K562 treated with DMSO at 1 percent for 4 hours (cell line): ENCODE measurements around the gene LCAT. TPM values are rescaled to one million over a fixed set of nuclear protein-coding genes. Genes with fewer than 3 reads are reported as not detected.

ENCODE experiments used
- total RNA-seq: library from RNA; unstranded; fragments of 300-600 nt; gene quantifications from 2 replicates; pipeline ENCODE4 v1.2.3, GENCODE V29; 2022; ENCODE audit not compliant: insufficient read depth

The LCAT gene, protein sequence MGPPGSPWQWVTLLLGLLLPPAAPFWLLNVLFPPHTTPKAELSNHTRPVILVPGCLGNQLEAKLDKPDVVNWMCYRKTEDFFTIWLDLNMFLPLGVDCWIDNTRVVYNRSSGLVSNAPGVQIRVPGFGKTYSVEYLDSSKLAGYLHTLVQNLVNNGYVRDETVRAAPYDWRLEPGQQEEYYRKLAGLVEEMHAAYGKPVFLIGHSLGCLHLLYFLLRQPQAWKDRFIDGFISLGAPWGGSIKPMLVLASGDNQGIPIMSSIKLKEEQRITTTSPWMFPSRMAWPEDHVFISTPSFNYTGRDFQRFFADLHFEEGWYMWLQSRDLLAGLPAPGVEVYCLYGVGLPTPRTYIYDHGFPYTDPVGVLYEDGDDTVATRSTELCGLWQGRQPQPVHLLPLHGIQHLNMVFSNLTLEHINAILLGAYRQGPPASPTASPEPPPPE
- total RNA-seq = 4.0 and 9.4 TPM in 2 replicates

DNA sequence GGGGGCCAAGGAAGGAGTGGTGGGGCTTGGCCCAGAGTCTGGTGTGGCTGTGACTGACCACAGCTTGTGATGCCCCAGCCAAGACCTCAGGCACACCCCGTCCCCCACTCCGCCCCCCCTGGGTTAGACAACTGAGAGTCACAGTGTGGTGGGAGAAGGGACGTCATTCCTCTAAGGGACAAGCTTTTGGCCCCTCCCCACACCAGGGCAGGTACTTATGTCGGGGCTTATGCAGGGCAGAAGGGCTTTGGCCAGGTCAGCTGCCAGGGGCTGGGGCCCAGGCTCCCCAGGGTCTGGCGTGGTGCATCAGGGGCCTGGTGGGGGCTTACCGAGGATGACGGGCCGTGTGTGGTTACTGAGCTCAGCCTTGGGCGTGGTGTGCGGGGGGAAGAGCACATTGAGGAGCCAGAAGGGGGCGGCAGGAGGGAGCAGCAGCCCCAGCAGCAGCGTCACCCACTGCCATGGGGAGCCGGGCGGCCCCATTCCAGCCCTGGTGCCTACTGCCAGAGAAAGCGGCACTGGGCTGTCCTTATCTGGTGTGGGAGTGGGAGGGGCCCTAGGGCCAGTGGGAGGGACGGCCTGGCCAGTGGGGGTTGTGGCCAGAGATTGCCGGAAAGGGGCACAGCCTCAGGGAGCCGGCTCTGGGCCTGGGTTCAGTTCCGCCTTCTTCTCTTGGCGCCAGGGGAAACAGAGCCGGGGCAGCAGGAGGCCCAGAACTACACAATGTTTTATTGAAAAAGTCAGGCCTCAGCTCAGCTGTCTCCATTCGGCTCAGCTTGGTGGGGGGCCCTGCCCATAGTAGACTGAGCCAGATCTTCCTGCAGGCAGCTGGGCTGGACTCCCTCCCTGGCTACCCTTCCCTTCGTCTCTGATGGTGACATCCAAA, at the start of gene LCAT:
Gene LCAT (minus strand): TSS at position 502 of the 886 bp plus-strand sequence. CDS start 19 bp downstream, at position 483.

DNA sequence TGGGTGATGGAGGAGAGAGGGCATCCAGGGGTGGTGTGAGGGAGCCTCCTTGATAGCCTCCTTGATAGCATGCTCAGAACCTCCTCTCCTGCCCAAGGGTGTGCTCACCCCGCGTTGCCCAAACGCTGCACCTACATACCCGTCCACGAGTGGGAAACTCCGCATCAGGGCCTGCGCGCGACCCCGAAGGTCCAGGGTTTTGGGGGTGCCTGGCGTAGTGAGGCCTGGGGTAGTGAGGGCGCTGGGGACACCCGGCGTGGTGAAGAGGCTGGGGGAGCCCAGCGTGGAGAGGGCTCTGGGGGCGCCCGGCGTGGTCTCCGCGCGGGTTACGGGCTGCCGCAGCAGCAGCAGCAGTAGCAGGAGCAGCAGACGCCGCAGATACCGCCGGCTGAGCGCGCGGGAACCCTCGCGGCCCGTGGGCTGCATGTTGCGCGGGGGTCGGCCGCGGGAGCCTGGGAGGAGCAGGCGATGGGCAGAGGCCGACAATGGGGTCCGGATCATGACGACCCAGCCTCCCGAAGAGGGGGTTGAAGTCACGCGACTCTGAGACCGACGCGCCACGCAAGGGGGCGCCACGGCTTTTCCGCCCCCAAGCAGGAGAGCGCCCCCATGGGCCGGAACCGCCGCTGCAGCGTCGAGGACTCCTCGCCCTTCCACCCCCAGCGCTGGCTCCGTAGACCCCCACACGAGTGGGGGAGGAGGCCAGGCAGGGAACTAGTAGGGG, 36.2 kb upstream of the LCAT start, which contains the start of gene DPEP3:
Gene DPEP3 (minus strand): TSS at position 545 of the 724 bp plus-strand sequence. CDS start 119 bp downstream, at position 426.

DNA sequence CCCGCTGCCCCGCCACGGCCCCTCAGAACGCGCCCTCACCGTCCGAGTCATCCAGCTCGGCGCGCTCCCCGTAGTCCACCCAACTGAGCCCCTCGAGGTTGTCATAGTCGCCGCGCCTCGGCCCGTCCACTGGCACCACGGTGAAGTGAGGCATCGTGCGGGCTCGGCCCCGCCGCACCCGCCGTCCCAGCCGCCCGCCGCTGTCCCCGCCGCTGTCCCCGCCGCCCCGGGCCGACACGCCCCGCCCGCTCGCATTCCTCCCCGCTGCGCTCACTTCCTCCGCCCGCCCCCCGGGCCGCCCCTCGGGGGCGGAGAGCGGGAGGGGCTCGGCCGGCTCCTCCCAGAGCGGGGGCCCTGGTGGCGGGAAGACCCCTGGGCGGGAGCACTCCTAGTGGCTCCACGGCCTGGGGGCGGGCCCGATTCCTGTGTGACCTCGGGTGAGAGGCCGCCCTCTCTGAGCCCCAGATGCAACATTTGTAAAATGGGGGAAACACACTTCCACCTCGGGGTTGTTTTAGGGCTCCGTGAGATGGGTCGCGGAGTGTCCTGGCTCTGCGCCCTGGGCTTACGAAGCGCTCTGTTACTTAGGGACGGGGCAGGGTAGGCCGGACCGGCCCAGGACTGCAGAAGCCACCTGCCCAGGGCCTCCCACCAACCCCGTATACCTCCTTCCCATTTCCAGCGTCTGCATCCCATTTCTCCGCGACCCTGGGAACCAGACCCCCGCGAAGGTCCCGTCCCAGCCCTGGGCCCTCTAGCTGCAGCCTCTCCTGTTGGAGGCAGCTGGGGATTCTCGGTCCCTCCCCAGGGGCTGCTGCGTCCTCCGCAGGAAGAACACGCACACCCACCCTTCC, 24.7 kb upstream of the LCAT start, which contains the start of gene SLC12A4:
Gene SLC12A4 (minus strand): TSS at position 238 of the 854 bp plus-strand sequence. CDS start 84 bp downstream, at position 154.

DNA sequence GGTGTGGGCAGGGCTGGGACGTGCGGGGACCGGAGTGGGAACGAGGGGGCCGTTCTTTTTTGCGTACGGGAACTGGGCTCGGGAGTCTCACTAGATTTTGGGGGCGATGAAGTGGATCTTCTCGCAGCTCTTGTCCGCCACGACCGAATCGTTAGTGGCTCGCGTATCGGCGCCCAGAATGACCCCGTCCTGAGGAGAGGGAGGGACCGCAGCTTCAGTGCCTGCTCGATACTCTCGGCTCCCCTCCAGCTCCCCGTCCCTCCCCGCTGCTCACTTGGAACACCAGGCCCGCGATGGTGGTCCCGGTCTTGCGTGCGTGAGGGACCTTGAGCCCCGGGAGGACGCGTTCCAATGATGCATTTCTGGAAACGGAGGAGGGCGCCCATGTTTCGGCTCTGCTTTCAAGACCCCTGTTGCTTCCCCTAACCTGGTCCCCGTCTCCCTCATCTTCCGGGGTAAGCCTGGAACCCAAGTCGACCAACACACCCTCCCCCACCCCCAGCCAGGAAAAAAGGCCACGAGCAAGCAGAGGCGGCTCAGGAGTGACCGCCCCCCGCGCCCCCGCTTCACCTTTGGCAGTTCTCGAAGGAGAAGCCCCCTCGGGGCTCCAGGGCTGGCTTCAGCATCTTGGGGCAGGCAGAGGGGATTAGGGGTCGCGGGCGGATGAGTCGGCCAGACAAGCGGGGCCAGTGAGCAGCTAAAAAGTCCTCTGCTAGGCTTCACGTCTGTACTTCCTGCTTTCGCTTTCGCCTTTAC, 7.6 kb downstream of the LCAT start, which contains the start of gene PSMB10:
Gene PSMB10 (minus strand): TSS at position 727 of the 756 bp plus-strand sequence. CDS start 101 bp downstream, at position 626.

DNA sequence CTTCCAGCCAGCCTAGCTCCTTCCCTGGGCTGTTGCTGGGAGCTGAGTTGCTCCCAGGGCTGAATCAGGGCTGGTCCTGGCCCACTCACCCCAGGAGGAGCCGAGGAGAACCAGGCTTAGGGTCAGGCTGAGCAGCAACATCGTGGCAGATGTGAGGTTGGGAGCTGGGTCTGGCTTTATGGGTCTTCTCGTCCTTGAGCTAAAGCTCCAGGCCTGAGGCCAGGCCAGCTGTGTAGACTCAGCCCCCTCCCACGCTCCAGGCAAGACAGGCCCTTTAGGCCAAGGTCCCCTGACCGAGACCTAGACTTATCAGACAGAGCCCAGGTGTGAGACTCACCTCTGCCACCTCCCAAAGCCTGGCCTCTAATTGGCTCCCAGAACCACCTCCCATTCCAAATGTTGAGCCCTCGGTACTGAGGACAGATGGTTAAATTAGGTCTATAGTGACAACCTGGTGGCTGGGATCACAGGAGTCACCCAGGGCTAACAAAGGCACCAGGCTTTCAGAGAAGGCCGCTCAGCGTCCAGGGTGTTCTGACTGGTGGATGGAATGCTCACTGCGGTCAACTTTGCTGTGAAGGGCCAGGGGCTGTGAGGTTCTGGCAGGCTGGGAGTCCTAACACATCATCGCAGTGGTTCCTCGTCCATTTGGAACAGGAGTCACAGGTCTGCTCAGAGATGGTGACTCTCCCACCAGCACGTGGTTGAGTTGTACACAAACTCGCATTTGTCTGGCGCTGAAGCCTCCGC, 12.0 kb downstream of the LCAT start, which contains the start of gene CTRL:
Gene CTRL (minus strand): TSS at position 151 of the 750 bp plus-strand sequence. CDS start 10 bp downstream, at position 141.

DNA sequence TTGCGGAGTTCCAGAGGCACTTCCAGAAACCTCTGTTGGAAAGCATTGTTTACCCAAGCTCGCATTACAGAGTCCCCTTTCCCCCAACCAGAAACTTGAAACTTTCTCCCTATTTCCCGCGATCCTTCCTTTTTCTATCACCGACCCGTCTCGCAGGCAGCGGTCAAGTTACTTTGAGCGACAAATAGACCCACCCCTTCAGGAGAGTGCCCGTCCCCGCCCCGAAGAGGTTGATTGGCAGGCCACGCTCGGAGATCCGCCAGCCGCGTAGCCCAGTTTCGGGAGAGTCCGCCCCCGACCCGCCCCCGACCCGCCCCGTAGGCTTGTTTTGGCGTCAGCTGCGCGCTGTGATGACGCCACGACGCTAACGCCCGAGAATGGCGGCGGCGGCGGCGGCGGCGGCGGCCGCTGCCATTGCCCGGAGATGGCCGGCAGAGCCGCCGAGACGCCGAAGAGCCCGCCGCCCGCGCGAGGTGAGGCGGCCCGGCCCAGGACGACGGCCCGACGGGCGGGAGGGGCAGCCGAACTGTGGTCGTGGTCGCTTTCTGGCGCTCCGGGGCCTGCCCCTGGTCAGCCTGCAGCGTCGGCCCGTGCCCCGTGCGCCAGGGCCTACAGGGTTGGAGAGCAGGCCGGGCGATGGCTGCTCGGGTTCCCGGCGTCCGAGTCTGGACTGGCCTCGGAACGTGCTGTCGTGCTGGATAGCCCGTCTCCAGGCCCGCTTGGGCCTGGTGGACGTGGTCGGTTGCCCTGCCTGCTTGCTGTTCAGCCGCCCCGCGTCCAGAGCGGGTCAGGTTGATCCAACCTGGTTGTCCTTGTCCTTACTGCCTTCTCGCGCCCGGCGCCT, 50.8 kb downstream of the LCAT start, which contains the start of gene PSKH1:
Gene PSKH1 (plus strand): TSS at position 356 of the 844 bp plus-strand sequence. CDS start 15,496 bp downstream, outside the sequence.

Other genes starting within 250 kb of the LCAT start
- 11.6 and 15.4 TPM in 2 replicates for gene GFOD2, start 224.8 kb downstream of the LCAT start, total RNA-seq
- 16.0 and 17.3 TPM in 2 replicates for gene RANBP10, start 137.6 kb downstream of the LCAT start, total RNA-seq
- gene TSNAXIP1, start 137.2 kb downstream of the LCAT start, total RNA-seq = not detected in 2 replicates
- gene THAP11, start 101.8 kb downstream of the LCAT start, total RNA-seq = 30.6 and 38.0 TPM in 2 replicates
- 55.8 and 76.4 TPM in 2 replicates for gene NUTF2, start 97.2 kb downstream of the LCAT start, total RNA-seq
- 48.7 and 59.8 TPM in 2 replicates for gene CENPT, start 96.4 kb downstream of the LCAT start, total RNA-seq
- gene EDC4, start 71.1 kb downstream of the LCAT start, total RNA-seq = 65.6 and 82.6 TPM in 2 replicates
- 2.7 and 3.7 TPM in 2 replicates for gene NRN1L, start 59.2 kb downstream of the LCAT start, total RNA-seq
- gene PSKH1, start 50.9 kb downstream of the LCAT start, total RNA-seq = 26.3 and 27.7 TPM in 2 replicates
- gene CTRL, start 12.3 kb downstream of the LCAT start, total RNA-seq = 1.2 and 2.2 TPM in 2 replicates
- 72.6 and 86.4 TPM in 2 replicates for gene PSMB10, start 7.3 kb downstream of the LCAT start, total RNA-seq
- gene SLC12A4, start 24.5 kb upstream of the LCAT start, total RNA-seq = 12.2 and 12.7 TPM in 2 replicates
- not detected in 2 replicates for gene DPEP3, start 36.4 kb upstream of the LCAT start, total RNA-seq
- gene DPEP2, start 55.4 kb upstream of the LCAT start, total RNA-seq = 1.9 and 3.3 TPM in 2 replicates
- gene DPEP2NB, start 71.8 kb upstream of the LCAT start, total RNA-seq = not detected in 2 replicates
- 7.1 and 7.7 TPM in 2 replicates for gene DDX28, start 79.1 kb upstream of the LCAT start, total RNA-seq
- 8.7 and 10.7 TPM in 2 replicates for gene DUS2, start 79.2 kb upstream of the LCAT start, total RNA-seq
- 24.7 and 30.6 TPM in 2 replicates for gene NFATC3, start 141.2 kb upstream of the LCAT start, total RNA-seq